GM10847 (cell line): ENCODE results near the gene CDA.

ENCODE experiments used
- POLR2A ChIP-seq: IDR thresholded peaks from 2 replicates; pipeline ENCODE4 v1.6.1; 2011; ENCODE audit not compliant: insufficient read length; ENCODE audit errors: extremely low read depth

CDA gene

GRCh38 chr1:20601129-20601825 lies 12.4 kb downstream of the CDA start:
- no peak for TF ChIP-seq POLR2A

- TF ChIP-seq POLR2A, result no peak
These were observed 14.1 kb downstream of the CDA start for GRCh38 chr1:20602851-20603450.

- TF ChIP-seq POLR2A, result no peak
These were observed 14.9 kb downstream of the CDA start for GRCh38 chr1:20603504-20604464.

GRCh38 chr1:20604678-20605077 lies 15.8 kb downstream of the CDA start:
- no peak for TF ChIP-seq POLR2A

- no peak for TF ChIP-seq POLR2A
These were observed 20.6 kb downstream of the CDA start for GRCh38 chr1:20609541-20609940.

- no peak for TF ChIP-seq POLR2A
These were observed 22.1 kb downstream of the CDA start for GRCh38 chr1:20610970-20611369.

GRCh38 chr1:20611652-20612051 lies 22.8 kb downstream of the CDA start:
- TF ChIP-seq POLR2A, result no peak

- TF ChIP-seq POLR2A, result no peak
These were observed 23.4 kb downstream of the CDA start for GRCh38 chr1:20612221-20612746.

- TF ChIP-seq POLR2A, result no peak
These were observed 25.3 kb downstream of the CDA start for GRCh38 chr1:20614131-20614579.

GRCh38 chr1:20615946-20616846 lies 27.3 kb downstream of the CDA start:
- TF ChIP-seq POLR2A, result no peak

- TF ChIP-seq POLR2A, result no peak
These were observed 28.1 kb downstream of the CDA start for GRCh38 chr1:20616847-20617487.

GRCh38 chr1:20618550-20618949 lies 29.7 kb downstream of the CDA start:
- TF ChIP-seq POLR2A, result no peak

GRCh38 chr1:20619999-20620398 lies 31.1 kb downstream of the CDA start:
- TF ChIP-seq POLR2A, result no peak

GRCh38 chr1:20621012-20621411 lies 32.1 kb downstream of the CDA start:
- TF ChIP-seq POLR2A, result no peak
